HL-60 (cell line): ENCODE measurements around the gene FMNL2.

Experiments used
- DNase-seq, 2 experiments: peaks; one replicate each; pipeline ENCODE4 v3.0.0-alpha.2; 2010 to 2020; ENCODE audit warnings: low read depth in 1 of 2, low spot score in 1 of 2
- H3K27ac ChIP-seq: fragments of 250-450 bp; sonication (Bioruptor Pico); replicated peaks from 2 replicates; pipeline ENCODE4 v1.5.1; 2020; ENCODE audit warnings: mild to moderate bottlenecking, moderate library complexity
- H3K27me3 ChIP-seq: fragments of 250-450 bp; sonication (Bioruptor Pico); 2 replicates; pipeline ENCODE4 v1.5.1; 2021; ENCODE audit warnings: mild to moderate bottlenecking, moderate library complexity; ENCODE audit not compliant: insufficient read depth, poor library complexity, severe bottlenecking
- H3K4me3 ChIP-seq: replicated peaks from 2 replicates; pipeline ENCODE4 v1.5.1; 2011; ENCODE audit warnings: mild to moderate bottlenecking, control low read depth, low read length; ENCODE audit not compliant: insufficient read depth
- CTCF ChIP-seq: IDR thresholded peaks from one replicate; pipeline ENCODE4 v1.5.1; 2011; ENCODE audit warnings: low read length, control low read depth, inconsistent platforms; ENCODE audit not compliant: insufficient read depth
- GABPA ChIP-seq: IDR thresholded peaks from 2 replicates; pipeline ENCODE4 v1.6.1; 2012; ENCODE audit warnings: low read depth
- POLR2AphosphoS5 ChIP-seq: IDR thresholded peaks from 2 replicates; pipeline ENCODE4 v1.6.1; 2012; ENCODE audit warnings: low read depth
- REST ChIP-seq: IDR thresholded peaks from 2 replicates; pipeline ENCODE4 v1.6.1; 2012; ENCODE audit warnings: low read depth; ENCODE audit not compliant: insufficient replicate concordance
- SPI1 ChIP-seq: IDR thresholded peaks from 2 replicates; pipeline ENCODE4 v1.6.1; 2012; ENCODE audit warnings: low read depth, mild to moderate bottlenecking, borderline replicate concordance

FMNL2 gene

GRCh38 chr2:152655880-152656279, 320.9 kb downstream of the FMNL2 start:
- Histone ChIP-seq H3K4me3 (no peak overlapping the region), H3K27ac (no peak overlapping the region), H3K27me3 (no peaks in the 10 kb centered on the region)
- TF ChIP-seq SPI1 = no peak
- no peak for TF ChIP-seq POLR2AphosphoS5
- no peak for TF ChIP-seq CTCF
- no peak for TF ChIP-seq REST
- TF ChIP-seq GABPA = no peak
- DNase-seq = no peak

GRCh38 chr2:152657043-152657442, 322.1 kb downstream of the FMNL2 start:
- no peak overlapping the region for H3K4me3 ChIP-seq
- TF ChIP-seq CTCF (no peak), POLR2AphosphoS5 (no peak), GABPA (no peak), REST (no peak), SPI1 (no peak)
- no peaks in the 10 kb centered on the region for H3K27me3 ChIP-seq
- DNase-seq = no peak
- H3K27ac ChIP-seq = no peak overlapping the region

GRCh38 chr2:152658221-152658620, 323.2 kb downstream of the FMNL2 start:
- Histone ChIP-seq H3K27ac (no peak overlapping the region), H3K4me3 (no peak overlapping the region), H3K27me3 (no peaks in the 10 kb centered on the region)
- no peak for DNase-seq
- TF ChIP-seq CTCF (no peak), GABPA (no peak), REST (no peak), POLR2AphosphoS5 (no peak)
